Renal cortical epithelial cell (primary cell): ENCODE results near the gene CCDC81. TPM values are rescaled to one million over a fixed set of nuclear protein-coding genes. Genes with fewer than 3 reads are reported as not detected.
"Not testable (repeated sequence)": the region's sequence is repeated elsewhere in the genome, so short reads cannot be mapped to it uniquely, and the experiment has no call there.

ENCODE experiments used
- DNase-seq: peaks from one replicate; pipeline ENCODE4 v3.0.0-alpha.2; 2011; ENCODE audit warnings: low read depth
- total RNA-seq: library from RNA; depleted of rRNA; stranded (reverse); fragments of >200 nt; gene quantifications from 2 replicates; pipeline ENCODE4 v1.2.3, GENCODE V29; 2014

Gene CCDC81
- total RNA-seq, 1 donor from 2014 or later, result 0.50 TPM

DNA sequence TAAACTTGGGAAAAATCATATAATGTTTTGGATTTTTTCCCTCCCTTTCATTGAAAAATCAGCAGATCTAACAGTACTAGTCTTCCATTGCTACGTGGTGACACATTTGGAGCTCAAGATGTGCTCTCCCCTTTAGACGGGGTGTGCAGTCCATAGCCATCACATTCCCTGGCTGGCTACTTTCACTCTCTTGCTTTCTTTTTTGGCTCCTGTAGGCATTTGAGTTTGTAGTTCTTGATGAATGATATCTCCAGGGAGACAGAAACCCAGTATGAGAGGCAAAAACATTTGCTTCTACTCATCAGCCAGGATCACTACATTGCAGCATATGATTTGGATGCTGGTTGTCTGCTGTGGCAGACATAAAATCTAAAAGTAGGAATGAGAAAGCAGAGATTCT is 12.1 kb downstream of the CCDC81 start:
- no peak for DNase-seq

DNA sequence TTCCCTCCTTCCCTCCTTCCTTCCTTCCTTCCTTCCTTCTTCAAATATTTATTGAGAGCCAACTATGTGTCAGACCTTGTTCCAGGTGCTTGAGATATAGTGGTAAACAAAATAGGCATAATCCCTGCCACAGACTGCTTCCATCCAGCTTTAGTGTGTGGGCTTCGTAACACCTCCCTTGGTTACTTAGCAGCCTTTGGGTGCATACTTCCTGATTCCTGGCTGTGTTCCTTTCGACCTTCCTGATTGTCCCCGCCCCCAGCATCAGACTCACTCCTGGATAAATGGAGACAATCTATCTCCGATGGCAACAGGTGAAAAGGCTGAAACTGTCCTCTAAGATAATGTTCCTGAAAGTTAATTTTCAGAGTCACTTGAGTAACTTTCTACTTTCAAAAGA is 13.5 kb downstream of the CCDC81 start:
- peak; percentile 46 for DNase-seq

DNA sequence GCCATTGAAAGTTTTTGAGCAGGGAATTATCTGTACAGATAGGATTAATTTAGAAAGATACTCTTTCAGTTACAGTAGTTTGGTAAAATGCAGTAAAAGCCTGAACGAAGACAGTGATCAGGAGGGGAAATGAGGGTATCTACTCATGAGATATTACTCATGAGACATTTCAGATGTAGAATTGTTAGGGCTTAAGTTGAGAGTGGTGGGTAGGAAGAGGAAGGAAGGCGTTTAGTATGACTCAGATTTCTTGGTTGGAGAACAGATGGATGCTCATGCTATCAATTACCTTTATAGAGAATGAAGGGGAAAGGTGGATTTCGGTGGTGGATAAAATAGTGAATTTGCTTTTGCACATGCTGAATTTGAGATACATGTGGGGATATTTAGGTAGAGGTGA is 15.8 kb downstream of the CCDC81 start:
- DNase-seq, result no peak

DNA sequence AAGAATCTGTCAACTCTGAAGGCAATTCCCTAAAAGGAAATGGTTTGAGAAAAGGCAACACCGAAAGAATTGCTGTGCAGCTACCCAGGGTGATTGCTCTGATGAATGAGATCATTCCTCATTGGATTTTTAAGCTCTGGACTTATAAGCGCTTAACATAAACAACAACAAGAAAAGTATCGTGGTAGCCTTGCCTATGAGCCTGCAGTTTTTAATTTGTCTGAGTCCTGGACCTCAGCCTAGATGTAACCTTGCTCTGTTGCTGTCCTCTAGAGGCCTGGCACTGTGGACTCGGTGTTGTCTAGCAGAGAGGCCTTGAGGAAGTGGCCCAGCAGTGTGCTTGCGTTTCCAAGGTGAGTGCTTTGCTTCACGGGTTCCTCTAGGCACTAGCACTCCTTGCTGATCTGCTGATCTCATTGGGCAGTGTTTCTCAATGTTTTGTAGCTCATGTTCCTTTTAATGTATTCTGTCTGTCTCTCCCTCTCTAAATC is 20.4 kb downstream of the CCDC81 start:
- peak; percentile 74 for DNase-seq

DNA sequence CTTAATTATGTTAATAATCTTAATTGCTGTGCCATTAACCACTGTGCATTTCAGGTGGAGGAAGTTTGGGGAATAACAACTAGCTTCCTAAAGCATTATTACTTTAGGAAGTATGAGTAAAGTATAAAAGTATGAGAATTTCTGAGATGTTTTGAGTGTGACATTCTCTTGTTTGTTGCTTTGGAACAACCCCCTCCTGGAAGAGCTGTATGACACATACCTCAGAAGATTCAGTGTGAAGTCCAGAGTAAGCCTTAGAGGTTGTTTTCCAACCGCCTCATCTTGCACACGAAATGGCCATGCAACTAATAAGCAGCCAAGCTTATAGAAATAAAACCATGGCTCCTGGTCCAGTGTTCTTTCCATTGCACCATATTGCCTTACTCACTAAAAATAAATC is 21.7 kb downstream of the CCDC81 start:
- peak; percentile 61 for DNase-seq

DNA sequence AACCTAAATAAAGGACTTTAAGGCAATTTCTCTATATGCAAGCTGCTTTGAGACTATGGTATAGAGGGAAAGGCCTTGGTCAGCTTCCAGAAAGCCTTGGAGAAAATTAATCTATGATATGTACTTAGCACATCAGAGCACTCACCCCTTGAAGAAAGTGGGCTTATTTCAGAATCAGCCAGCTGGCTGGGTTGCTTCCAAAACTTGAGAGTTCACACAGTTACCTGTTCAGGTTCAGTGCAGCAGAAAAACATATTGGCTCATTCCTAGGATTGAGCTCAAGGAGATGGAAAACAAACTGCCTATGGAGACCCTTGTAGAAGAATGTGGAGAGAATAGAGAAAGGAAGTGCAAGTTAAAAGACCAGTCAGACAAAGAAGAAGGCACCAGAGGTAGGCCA is 22.7 kb downstream of the CCDC81 start:
- no peak for DNase-seq

DNA sequence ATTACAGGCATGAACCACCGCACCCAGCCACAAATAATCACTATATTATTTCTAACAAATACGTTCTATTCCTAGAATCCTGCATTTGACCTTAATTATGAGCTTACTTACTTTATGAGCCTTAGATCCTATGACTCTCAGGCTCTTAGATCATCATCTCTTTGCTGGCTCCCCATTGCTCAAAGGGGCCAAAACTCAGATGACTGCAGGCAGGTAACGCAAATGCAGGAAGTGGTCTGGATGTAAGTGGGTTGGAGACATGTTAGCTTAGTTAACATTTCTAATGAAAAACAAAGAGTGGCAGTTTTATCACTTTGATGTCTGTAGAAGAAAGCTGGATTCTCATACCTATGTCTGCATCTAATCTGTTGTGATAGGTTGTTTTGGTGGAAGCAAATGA is 23.4 kb downstream of the CCDC81 start:
- no peak for DNase-seq

DNA sequence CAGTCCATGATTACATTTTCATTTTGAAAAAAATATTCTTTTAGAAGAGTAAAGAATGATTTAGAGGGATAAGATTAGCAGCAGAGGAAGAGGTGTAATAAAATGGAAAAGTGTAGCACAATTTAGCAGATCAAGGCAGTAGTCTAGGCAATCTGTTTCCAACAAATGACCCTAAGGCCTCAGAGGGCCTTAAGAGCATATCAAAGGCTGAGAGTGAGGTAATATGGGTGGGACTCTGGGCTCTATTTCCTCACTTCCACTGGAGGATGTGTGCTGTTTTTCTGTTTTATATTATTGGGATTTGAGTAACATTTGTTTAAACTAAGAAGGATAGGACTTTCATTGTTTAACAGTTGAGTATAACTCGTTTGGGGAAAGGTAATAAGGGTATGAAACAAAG is 28.8 kb downstream of the CCDC81 start:
- DNase-seq, result no peak

DNA sequence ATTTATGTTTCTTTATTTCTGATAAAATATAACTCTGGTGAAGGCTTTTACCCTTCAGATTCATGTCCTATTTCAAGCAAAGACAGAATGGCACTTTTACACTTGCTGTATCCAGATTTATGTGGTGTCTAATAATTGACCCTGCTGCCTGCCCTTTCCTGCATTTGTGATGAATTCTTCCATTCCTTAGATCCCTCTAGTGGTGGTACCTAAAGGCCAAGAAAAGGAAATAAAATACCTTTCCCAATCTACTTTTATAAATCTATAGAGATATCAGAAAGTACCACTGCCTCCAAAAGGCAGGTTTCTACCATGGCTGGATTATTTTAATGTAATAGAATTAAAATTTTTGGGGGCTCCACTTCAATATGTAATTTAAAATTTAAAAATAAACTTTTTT is 34.2 kb downstream of the CCDC81 start:
- DNase-seq, result peak; percentile 3

DNA sequence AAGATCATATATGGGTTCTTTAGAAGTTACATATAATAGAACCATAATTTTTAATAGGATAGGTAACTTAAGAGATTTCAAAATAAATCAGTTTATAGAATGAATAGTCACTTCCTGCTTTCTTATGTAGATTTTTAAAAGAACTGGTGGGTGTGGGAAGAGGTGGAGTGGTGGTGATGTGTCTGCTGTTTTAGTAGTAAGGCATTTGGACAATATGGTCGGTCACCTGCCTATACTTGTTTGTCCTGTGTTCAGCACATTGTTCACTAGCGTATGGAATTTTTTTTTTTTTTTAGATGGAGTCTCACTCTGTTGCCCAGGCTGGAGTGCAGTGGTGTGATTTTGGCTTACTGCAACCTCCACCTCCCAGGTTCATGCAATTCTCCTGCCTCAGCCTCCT is 39.3 kb downstream of the CCDC81 start:
- DNase-seq, result no peak

DNA sequence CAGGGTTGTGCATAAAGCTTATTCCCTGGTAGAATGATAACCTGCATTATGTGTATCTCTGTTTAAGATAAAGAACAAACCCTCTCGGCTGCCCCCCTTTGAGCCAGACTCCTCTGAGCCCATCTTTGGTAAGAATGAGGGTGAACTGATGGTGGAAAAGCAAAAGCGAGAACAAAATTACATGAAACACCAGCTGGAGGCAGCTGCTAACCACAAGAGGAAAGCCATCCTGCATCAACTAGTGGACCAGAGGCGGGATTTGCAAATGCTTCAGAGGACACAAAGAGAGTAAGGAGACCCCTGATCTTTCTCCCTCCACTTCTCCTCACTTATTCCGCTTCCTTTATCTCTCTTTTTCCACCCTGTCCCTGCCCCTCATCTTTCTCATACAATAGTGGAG is 40.3 kb downstream of the CCDC81 start:
- no peak for DNase-seq

DNA sequence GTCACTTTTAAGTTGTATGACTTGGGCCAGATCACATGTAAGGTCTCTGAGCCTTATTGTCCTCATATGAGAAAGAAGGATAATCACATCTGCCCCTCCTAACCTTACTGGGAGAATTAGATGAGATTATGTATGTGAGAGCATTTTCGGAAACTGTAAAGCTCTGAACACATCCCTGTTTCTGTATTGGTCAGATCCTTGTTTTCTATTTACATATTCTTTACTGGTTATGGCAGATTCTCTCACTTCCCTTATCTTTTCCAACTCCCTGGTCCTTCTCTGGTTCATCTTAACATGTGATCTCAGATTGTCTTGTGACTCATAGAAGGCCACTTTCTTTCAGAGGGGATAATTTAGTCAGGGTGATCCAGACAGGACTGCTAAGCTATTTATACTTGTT is 41.8 kb downstream of the CCDC81 start:
- no peak for DNase-seq

DNA sequence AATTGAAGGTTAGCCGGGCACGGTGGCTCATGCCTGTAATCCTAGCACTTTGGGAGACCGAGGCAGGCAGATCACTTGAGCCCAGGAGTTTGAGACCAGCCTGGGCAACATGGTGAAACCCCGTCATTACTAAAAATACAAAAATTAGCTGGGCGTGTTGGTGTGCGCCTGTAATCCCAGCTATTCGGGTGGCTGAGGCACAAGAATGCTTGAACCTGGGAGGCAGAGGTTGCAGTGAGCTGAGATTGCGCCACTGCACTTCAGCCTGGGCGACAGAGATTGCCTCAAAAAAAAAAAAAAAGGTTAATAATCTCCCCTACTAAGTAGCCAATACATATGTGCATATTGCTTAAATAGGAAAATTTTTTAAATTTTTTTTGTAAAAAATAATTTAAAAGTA is 42.3 kb downstream of the CCDC81 start:
- DNase-seq, result not testable (repeated sequence)

DNA sequence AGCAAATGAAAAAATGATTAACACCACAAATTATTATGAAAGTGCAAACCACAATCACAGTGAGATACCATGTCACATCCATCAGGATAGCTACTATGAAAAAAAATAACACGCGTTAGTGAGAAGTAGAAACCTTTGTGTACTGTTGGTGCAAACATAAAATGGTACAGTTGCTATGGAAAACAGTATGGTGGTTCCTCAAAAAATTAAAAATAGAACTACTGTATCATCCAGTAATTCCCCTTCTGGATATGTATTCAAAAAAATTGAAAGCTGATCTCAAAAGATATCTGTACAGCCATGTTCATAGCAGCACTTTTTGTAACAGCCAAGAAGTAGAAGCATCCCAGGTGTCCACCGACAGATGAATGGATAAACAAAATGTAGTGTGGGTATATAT is 43.4 kb downstream of the CCDC81 start:
- no peak for DNase-seq

DNA sequence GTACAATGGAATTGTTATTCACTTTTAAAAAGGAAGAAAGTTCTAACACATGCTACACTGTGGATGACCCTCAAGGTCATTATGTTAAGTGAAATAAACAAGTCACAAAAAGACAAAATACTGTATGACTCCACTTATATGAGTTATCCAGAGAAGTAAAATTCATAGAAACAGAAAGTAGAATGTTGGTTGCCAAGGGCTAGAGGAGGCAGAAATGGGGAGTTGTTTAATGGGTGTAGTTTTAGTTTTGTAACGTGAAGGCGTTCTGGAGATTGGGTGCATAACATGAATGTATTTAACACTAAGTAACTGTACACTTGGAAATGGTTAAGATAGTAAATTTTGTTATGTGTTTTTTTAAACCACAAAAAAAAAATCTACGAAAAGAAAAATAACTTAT is 43.8 kb downstream of the CCDC81 start:
- no peak for DNase-seq

DNA sequence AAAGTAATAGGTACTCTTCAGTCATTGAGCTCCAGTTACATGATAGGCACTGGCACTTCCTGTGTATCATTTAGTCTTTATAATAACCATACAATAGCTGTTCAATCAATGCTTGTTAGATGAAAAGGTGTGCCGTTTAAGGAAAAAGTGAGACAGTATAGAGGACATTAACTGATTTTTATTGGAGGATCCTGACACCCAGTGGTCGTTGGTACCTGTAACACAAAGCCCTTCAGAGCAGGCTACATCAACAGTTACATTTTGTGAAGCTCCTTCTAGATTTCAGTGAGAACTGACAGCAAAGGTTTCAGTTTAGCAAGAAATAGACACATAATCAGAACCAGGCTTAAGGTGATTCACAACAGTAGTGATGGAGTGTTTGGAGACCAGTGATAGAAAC is 44.2 kb downstream of the CCDC81 start:
- DNase-seq, result peak; percentile 22

DNA sequence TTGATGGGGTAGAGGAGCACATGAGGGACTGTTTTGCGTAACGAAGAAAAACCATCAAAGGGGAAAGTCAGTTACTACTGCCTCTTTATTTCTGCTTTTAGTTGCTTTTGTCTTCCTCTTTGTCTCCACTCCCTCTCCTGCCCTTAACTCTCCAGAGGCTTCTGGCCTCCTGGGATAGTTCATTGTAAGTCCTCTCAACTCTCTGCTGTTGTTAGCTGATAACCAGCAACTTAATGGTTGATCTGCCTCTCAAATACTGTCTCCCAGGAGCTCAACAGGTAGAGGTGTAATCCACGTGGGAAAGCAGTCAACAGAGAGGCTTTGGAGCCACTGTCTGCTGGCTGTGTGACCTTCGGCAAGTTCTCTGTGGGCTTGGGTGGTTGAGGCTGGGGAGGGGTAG is 47.3 kb downstream of the CCDC81 start:
- DNase-seq, result no peak

DNA sequence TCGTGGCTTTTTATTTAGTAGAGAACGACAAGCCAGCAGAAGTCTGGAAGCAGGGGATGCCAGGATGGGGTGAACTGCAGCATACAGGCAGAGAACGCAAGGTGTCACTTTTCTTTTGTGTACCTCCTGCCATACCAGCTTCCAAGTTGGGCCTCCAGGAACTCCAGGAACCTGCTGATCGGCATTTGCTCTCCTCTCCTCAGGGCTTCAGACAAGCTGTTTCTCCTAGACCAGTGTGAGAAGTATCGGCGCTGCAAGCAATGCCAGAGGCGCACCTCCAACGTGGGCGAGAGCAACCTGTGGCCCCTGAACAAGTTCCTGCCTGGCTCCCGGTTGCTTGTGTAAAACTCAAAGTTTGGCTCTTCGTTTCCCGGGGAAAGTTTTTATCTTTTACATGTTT is 47.7 kb downstream of the CCDC81 start:
- no peak for DNase-seq

DNA sequence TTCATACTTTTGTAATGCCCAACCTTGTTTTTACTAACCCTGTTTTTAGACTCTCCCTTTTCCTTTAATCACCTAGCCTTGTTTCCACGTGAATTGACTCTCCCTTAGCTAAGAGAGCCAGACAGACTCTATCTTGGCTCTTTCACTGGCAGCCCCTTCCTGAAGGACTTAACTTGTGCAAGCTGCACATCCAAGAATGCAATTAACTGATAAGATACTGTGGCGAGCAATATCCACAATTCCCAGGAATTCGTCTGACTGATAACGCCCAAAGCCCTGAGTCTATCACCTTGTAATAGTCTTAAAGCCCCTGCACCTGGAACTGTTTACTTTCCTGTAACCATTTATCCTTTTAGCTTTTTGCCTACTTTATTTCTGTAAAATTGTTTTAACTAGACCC is 48.8 kb downstream of the CCDC81 start:
- not testable (repeated sequence) for DNase-seq

DNA sequence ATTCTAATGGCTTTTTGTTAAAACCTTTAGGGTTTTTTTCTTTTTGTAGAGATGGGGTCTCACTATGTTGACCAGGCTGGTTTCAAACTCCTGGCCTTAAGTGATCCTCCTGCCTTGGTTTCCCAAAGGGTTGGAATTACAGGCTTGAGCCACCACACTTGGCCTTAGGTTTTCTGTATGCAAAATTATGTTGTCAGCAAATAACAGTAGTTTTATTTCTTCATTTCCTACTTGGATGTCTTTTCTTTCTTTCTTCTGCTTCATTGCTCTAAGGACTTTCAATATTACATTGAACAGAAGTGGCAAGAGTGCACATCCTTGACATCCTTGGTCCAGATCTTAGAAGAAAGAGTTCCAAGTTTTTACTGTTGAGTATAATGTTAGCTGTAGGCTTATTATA is 52.8 kb downstream of the CCDC81 start:
- DNase-seq, result no peak

DNA sequence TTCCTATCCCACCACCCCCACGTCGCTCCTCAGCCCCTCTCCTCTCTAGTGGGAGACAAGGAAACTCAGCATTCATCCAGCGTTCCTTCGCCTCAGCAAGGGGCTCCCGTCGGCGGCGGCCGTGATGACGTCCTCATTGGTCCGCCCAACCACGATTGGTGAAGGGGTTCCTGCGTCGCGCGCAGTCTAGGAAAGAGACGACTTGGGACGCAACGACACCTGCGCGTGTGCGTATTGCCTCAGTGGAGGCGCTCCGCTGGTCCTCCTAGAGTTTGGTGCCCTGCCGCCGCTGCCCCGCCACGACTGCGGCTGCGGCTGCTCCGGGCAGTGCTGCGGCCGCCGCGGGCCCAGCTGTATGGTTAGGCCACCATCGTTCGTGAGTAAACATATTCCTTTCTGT is 56.6 kb downstream of the CCDC81 start:
- no peak for DNase-seq

DNA sequence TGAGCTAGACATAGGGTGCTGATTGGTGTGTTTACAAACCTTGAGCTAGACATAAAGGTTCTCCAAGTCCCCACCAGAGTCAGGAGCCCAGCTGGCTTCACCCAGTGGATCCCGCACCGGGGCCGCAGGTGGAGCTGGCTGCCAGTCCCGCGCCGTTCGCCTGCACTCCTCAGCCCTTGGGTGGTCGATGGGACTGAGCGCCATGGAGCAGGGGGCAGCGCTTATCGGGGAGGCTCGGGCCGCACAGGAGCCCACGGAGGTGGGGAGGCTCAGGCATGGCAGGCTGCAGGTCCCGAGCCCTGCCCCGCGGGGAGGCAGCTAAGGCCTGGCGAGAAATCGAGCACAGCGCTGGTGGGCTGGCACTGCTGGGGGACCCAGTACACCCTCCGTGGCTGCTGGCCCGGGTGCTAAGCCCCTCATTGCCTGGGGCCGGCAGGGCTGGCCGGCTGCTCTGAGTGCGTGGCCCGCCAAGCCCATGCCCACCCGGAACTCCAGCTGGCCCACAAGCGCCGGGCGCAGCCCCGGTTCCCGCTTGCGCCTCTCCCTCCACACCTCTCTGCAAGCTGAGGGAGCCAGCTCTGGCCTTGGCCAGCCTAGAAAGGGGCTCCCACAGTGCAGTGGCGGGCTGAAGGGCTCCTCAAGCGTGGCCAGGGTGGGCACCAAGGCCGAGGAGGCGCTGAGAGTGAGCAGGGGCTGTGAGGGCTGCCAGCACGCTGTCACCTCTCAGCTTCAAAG is 58.8 kb downstream of the CCDC81 start:
- not testable (repeated sequence) for DNase-seq

DNA sequence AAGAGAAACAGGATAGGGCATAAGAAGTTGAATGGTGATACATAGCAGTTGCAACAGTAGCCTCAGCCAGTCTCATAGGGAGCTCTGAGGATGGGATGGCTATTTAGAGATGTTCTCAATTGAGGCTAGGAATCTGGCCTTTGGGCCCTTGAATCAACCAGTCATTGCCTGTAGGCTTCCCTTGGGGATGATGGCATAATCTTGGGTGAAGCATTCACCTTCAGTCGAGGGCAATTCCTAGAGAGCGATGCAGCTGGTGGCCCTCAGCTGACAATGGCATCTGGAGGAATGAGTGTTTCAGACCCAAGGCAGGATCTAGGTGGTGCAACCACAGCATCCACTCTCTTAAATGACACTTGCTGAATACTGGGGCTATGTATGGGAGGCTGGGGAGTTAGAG is 61.0 kb downstream of the CCDC81 start:
- no peak for DNase-seq

DNA sequence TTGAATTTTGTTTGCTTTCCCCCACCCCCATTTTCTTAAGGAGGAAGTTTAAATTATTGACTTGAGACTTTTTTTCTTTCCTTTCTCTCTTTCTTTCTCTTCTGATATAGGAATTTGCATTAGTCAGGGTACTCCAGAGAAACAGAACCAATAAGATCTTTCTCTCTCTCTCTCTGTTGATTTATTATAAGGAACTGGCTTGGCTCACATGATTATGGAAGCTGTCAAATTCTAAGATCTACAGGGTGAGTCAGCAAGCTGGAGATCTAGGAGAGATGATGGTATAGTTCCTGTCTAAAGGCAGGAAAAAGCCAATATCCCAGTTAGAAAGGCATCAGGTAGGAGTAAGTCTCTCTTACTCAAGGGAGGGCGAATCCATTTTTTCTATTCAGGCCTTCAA is 64.0 kb downstream of the CCDC81 start:
- peak; percentile 63 for DNase-seq
